ENCODE data around the gene MTCL1.

The MTCL1 gene

GRCh38 chr18:8688216-8688800 lies 17.0 kb upstream of the MTCL1 start:
- DNase-seq (ENCODE audit: low spot score), result no peak

- DNase-seq (ENCODE audit: low spot score), result no peak
These were observed 16.5 kb upstream of the MTCL1 start for GRCh38 chr18:8688816-8689215.

GRCh38 chr18:8689517-8689916 lies 15.8 kb upstream of the MTCL1 start:
- DNase-seq (ENCODE audit: low spot score), result no peak

- DNase-seq (ENCODE audit: low spot score), result no peak
These were observed 10.5 kb upstream of the MTCL1 start for GRCh38 chr18:8694891-8695290.

GRCh38 chr18:8695932-8696517 lies 9.3 kb upstream of the MTCL1 start:
- no peak for DNase-seq (ENCODE audit: low spot score)

- peak; percentile 62 for DNase-seq (ENCODE audit: low spot score)
These were observed 8.6 kb upstream of the MTCL1 start for GRCh38 chr18:8696749-8697211.

GRCh38 chr18:8699126-8699525 lies 6.2 kb upstream of the MTCL1 start:
- DNase-seq (ENCODE audit: low spot score), result no peak

- no peak for DNase-seq (ENCODE audit: low spot score)
These were observed 5.4 kb upstream of the MTCL1 start for GRCh38 chr18:8699948-8700347.

GRCh38 chr18:8701546-8702118 lies 3.7 kb upstream of the MTCL1 start:
- DNase-seq (ENCODE audit: low spot score), result no peak

GRCh38 chr18:8702668-8703067 lies 2.7 kb upstream of the MTCL1 start:
- DNase-seq (ENCODE audit: low spot score), result no peak

- no peak for DNase-seq (ENCODE audit: low spot score)
These were observed 2.2 kb upstream of the MTCL1 start for GRCh38 chr18:8703092-8703709.

GRCh38 chr18:8703781-8704301 lies 1.5 kb upstream of the MTCL1 start:
- no peak for DNase-seq (ENCODE audit: low spot score)

- peak; percentile 87 for DNase-seq (ENCODE audit: low spot score)
These were observed 757 bp upstream of the MTCL1 start for GRCh38 chr18:8704361-8705237.

- no peak for DNase-seq (ENCODE audit: low spot score)
These were observed 820 bp downstream of the MTCL1 start for GRCh38 chr18:8705961-8706790.

- DNase-seq (ENCODE audit: low spot score), result no peak
These were observed 1.6 kb downstream of the MTCL1 start for GRCh38 chr18:8706791-8707555.

- DNase-seq (ENCODE audit: low spot score), result no peak
These were observed 2.4 kb downstream of the MTCL1 start for GRCh38 chr18:8707556-8708300.

GRCh38 chr18:8708670-8709069 lies 3.3 kb downstream of the MTCL1 start:
- DNase-seq (ENCODE audit: low spot score), result no peak

GRCh38 chr18:8709248-8710059 lies 4.1 kb downstream of the MTCL1 start:
- DNase-seq (ENCODE audit: low spot score), result no peak

- DNase-seq (ENCODE audit: low spot score), result no peak
These were observed 6.4 kb downstream of the MTCL1 start for GRCh38 chr18:8711736-8712135.

All from globus pallidus (tissue), 1 donor.